Measurements from ENCODE around the gene SMOC2. TPM values are rescaled to one million over a fixed set of nuclear protein-coding genes. Genes with fewer than 3 reads are reported as not detected.

The SMOC2 gene
- total RNA-seq, 1 donor from 2014 or later = 12.6 TPM

DNA sequence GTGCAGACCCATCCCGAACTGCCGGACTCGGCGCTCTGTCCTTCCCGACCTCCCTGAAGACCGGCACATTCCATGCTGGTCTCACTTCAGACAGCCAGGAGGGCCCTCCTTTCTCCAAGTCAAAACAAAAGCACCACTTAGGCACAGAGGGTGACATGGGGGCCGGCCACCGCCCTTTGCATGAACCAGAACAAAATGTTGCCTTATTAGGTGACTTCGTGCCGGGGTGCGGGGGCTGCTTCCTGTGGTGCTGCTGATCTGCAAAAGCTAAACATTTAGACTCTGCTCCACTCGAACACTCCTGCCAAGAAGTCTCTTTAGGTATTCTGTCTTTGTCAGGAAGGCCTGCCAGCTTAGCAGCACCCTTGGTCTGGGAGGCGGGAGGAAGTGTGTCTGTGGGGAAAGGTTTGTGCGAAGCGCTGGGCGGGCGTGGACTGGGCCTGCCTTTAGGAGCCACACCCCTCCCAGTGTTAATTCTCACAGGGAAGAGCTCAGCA lies 133.8 kb downstream of the SMOC2 start:
- intact Hi-C loops (cut with DNase I) = no loop called here
- Histone ChIP-seq H3K9me3 (no peaks in the 10 kb centered on the region), H3K27ac (no peak overlapping the region), H3K36me3 (no peaks in the 10 kb centered on the region), H3K4me1 (peaks cover 12% of the 10 kb centered on the region), H3K4me3 (no peak overlapping the region), H3K27me3 (ENCODE audit: low read depth) (peaks cover 5% of the 10 kb centered on the region)
- no peak for TF ChIP-seq CTCF (IDR thresholded peaks at IDR 0.05)
- ATAC-seq = peak; percentile 72 to 79
- no peak for DNase-seq

GRCh38 chr6:168575346-168576098 lies 134.5 kb downstream of the SMOC2 start:
- no peaks in the 10 kb centered on the region for H3K9me3 ChIP-seq
- DNase-seq (no peak), ATAC-seq (no peak)
- H3K4me3 ChIP-seq = no peak overlapping the region
- H3K27ac ChIP-seq = no peak overlapping the region
- H3K27me3 ChIP-seq (ENCODE audit: low read depth) = peaks cover 5% of the 10 kb centered on the region
- intact Hi-C loops (cut with DNase I) = no loop called here
- no peaks in the 10 kb centered on the region for H3K36me3 ChIP-seq
- H3K4me1 ChIP-seq = peaks cover 12% of the 10 kb centered on the region
- TF ChIP-seq CTCF (IDR thresholded peaks at IDR 0.05) = no peak

- H3K9me3 ChIP-seq = no peaks in the 10 kb centered on the region
- no peak for ATAC-seq
- no peak overlapping the region for H3K27ac ChIP-seq
- intact Hi-C loops (cut with DNase I) = no loop called here
- peaks cover 12% of the 10 kb centered on the region for H3K4me1 ChIP-seq
- TF ChIP-seq CTCF (IDR thresholded peaks at IDR 0.05) = no peak
- DNase-seq = no peak
- no peak overlapping the region for H3K4me3 ChIP-seq
- H3K36me3 ChIP-seq = no peaks in the 10 kb centered on the region
- H3K27me3 ChIP-seq (ENCODE audit: low read depth) = peaks cover 5% of the 10 kb centered on the region
Observed at GRCh38 chr6:168576388-168576787, 135.4 kb downstream of the SMOC2 start.

GRCh38 chr6:168577496-168577895 lies 136.5 kb downstream of the SMOC2 start:
- DNase-seq = no peak
- Histone ChIP-seq H3K9me3 (no peaks in the 10 kb centered on the region), H3K4me1 (peaks cover 12% of the 10 kb centered on the region), H3K36me3 (no peaks in the 10 kb centered on the region), H3K4me3 (no peak overlapping the region), H3K27ac (no peak overlapping the region), H3K27me3 (ENCODE audit: low read depth) (peaks cover 5% of the 10 kb centered on the region)
- TF ChIP-seq CTCF (IDR thresholded peaks at IDR 0.05) = no peak
- no peak for ATAC-seq
- intact Hi-C loops (cut with DNase I) = no loop called here

DNA sequence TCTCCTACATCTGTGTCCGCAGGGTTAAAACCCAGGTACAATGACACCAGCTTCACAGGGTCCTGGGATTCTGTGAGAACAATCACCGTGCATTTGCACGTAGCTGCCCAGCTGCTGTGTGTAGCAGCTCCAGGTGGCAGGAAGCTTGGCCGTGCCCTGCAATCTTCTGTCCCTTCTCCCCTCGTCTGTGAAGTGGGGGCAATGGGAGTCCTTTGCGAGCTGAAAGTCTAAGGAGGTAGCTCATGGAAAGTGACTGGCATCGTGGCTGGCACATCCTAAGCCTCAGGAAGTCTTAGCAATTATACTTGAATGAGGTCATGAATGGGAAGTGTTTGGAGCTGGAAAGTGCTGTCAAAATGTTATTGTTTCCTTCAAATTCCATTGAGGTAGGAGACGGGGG lies 137.1 kb downstream of the SMOC2 start:
- Histone ChIP-seq H3K27ac (no peak overlapping the region), H3K27me3 (ENCODE audit: low read depth) (peaks cover 5% of the 10 kb centered on the region), H3K36me3 (no peaks in the 10 kb centered on the region), H3K9me3 (no peaks in the 10 kb centered on the region), H3K4me1 (peaks cover 13% of the 10 kb centered on the region), H3K4me3 (no peak overlapping the region)
- ATAC-seq (no peak), DNase-seq (no peak)
- no peak for TF ChIP-seq CTCF (IDR thresholded peaks at IDR 0.05)
- intact Hi-C loops (cut with DNase I) = no loop called here

Data from lower lobe of right lung (tissue), 2 donors.